GM18870 (cell line): ENCODE data around the gene NOX5.

ENCODE experiments used
- ATAC-seq: cut with Tn5 transposase; IDR thresholded peaks from one replicate; pipeline ENCODE4 v1.9.1; 2021; ENCODE audit warnings: moderate library complexity; ENCODE audit not compliant: unreplicated experiment

NOX5 gene

GRCh38 chr15:69096626-69097025, 82.1 kb downstream of the NOX5 start:
- no peak for ATAC-seq

- no peak for ATAC-seq
Measured at GRCh38 chr15:69098771-69099170, 84.3 kb downstream of the NOX5 start.

- no peak for ATAC-seq
Measured at GRCh38 chr15:69099941-69100340, 85.4 kb downstream of the NOX5 start.

GRCh38 chr15:69100821-69101220, 86.3 kb downstream of the NOX5 start:
- ATAC-seq, result no peak

GRCh38 chr15:69104050-69104750, 89.7 kb downstream of the NOX5 start:
- no peak for ATAC-seq

GRCh38 chr15:69105451-69105985, 91.0 kb downstream of the NOX5 start:
- ATAC-seq, result no peak

GRCh38 chr15:69107025-69107620, 92.6 kb downstream of the NOX5 start:
- no peak for ATAC-seq
